WERI-Rb-1 (cell line): ENCODE results near the gene ANK2.
A peak's percentile ranks its signal among the peaks of the same experiment; 100 is the strongest.

ENCODE experiments used
- DNase-seq: peaks from one replicate; pipeline ENCODE4 v3.0.0-alpha.2; 2020
- H3K27ac ChIP-seq: fragments of 250-450 bp; sonication (Bioruptor Pico); 2 replicates; pipeline ENCODE4 v1.5.1; 2020; ENCODE audit warnings: mild to moderate bottlenecking, moderate library complexity
- H3K27me3 ChIP-seq: fragments of 250-450 bp; sonication (Bioruptor Pico); 2 replicates; pipeline ENCODE4 v1.5.1; 2021; ENCODE audit warnings: mild to moderate bottlenecking, low read depth, moderate library complexity; ENCODE audit not compliant: insufficient read depth, severe bottlenecking
- H3K36me3 ChIP-seq: fragments of 250-450 bp; sonication (Bioruptor Pico); 2 replicates; pipeline ENCODE4 v1.5.1; 2020; ENCODE audit warnings: mild to moderate bottlenecking, moderate library complexity
- H3K4me3 ChIP-seq: 2 replicates; pipeline ENCODE4 v1.5.1; 2011; ENCODE audit warnings: low read depth, mild to moderate bottlenecking, control low read depth, low read length
- H3K9me3 ChIP-seq: fragments of 250-450 bp; sonication (Bioruptor Pico); 2 replicates; pipeline ENCODE4 v1.5.1; 2021; ENCODE audit warnings: mild to moderate bottlenecking, moderate library complexity; ENCODE audit not compliant: severe bottlenecking
- TF ChIP-seq, protein P1 (sequence below): IDR thresholded peaks from 2 replicates; pipeline ENCODE4 v1.5.1; 2011; ENCODE audit warnings: low read depth, mild to moderate bottlenecking, control low read depth, inconsistent platforms, low read length

Gene ANK2

DNA sequence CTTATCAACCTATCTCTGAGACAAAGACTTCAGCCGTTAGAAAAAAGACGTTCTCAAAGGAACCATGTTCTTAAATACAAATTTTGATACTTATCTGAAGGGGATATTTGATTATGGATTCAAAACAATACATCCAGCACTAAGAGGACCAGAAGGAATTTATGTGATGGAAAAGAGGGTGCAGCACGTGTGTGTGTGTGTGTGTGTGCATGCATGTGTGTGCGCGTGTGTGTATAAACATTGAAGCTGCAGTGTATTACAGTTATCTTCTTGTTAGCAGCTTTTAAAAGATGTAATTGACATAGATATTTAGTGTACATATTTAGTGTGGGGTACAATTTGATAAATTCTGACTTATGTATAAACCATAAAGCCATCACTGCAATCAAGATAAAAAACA is 44.9 kb downstream of the ANK2 start:
- Histone ChIP-seq H3K4me3 (no peak overlapping the region), H3K9me3 (no peaks in the 10 kb centered on the region), H3K36me3 (no peaks in the 10 kb centered on the region), H3K27ac (no peak overlapping the region), H3K27me3 (no peaks in the 10 kb centered on the region)
- DNase-seq = no peak
- TF ChIP-seq, protein P1, sequence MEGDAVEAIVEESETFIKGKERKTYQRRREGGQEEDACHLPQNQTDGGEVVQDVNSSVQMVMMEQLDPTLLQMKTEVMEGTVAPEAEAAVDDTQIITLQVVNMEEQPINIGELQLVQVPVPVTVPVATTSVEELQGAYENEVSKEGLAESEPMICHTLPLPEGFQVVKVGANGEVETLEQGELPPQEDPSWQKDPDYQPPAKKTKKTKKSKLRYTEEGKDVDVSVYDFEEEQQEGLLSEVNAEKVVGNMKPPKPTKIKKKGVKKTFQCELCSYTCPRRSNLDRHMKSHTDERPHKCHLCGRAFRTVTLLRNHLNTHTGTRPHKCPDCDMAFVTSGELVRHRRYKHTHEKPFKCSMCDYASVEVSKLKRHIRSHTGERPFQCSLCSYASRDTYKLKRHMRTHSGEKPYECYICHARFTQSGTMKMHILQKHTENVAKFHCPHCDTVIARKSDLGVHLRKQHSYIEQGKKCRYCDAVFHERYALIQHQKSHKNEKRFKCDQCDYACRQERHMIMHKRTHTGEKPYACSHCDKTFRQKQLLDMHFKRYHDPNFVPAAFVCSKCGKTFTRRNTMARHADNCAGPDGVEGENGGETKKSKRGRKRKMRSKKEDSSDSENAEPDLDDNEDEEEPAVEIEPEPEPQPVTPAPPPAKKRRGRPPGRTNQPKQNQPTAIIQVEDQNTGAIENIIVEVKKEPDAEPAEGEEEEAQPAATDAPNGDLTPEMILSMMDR = no peak

GRCh38 chr4:113094802-113095201 is 45.3 kb downstream of the ANK2 start:
- no peaks in the 10 kb centered on the region for H3K36me3 ChIP-seq
- H3K9me3 ChIP-seq = no peaks in the 10 kb centered on the region
- no peak for DNase-seq
- no peaks in the 10 kb centered on the region for H3K27me3 ChIP-seq
- TF ChIP-seq, protein P1 = peak; percentile 69
- no peak overlapping the region for H3K27ac ChIP-seq
- H3K4me3 ChIP-seq = no peak overlapping the region

GRCh38 chr4:113101669-113102068 is 52.2 kb downstream of the ANK2 start:
- TF ChIP-seq, protein P1 = no peak
- Histone ChIP-seq H3K27ac (no peak overlapping the region), H3K36me3 (no peaks in the 10 kb centered on the region), H3K9me3 (no peaks in the 10 kb centered on the region), H3K4me3 (no peak overlapping the region), H3K27me3 (no peaks in the 10 kb centered on the region)
- DNase-seq = no peak

DNA sequence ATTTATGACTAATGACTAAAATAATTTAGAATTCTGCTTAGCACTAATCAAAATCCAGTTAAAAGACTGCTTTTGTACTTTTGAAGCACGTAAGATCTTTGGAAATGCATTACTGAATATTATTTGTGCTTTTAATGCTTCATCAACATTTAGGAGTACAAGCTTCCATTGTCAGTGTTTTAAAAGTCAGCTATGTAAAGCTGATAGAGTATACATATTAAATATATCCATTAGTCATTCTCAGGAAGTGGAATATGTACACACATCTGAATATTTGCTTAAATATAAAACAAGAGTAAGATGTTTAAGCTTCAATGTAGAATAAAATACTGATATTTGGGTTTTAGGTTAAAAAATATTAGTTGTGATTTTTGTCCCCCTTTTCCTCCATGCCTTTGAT is 54.1 kb downstream of the ANK2 start:
- Histone ChIP-seq H3K36me3 (no peaks in the 10 kb centered on the region), H3K27ac (no peak overlapping the region), H3K27me3 (no peaks in the 10 kb centered on the region), H3K9me3 (no peaks in the 10 kb centered on the region), H3K4me3 (no peak overlapping the region)
- TF ChIP-seq, protein P1 = no peak
- DNase-seq = no peak

GRCh38 chr4:113106108-113106507 is 56.7 kb downstream of the ANK2 start:
- no peaks in the 10 kb centered on the region for H3K27me3 ChIP-seq
- H3K4me3 ChIP-seq = no peak overlapping the region
- TF ChIP-seq, protein P1 = peak; percentile 17; the same call in 1 of the 2 replicates
- no peaks in the 10 kb centered on the region for H3K36me3 ChIP-seq
- H3K27ac ChIP-seq = no peak overlapping the region
- H3K9me3 ChIP-seq = no peaks in the 10 kb centered on the region
- no peak for DNase-seq

DNA sequence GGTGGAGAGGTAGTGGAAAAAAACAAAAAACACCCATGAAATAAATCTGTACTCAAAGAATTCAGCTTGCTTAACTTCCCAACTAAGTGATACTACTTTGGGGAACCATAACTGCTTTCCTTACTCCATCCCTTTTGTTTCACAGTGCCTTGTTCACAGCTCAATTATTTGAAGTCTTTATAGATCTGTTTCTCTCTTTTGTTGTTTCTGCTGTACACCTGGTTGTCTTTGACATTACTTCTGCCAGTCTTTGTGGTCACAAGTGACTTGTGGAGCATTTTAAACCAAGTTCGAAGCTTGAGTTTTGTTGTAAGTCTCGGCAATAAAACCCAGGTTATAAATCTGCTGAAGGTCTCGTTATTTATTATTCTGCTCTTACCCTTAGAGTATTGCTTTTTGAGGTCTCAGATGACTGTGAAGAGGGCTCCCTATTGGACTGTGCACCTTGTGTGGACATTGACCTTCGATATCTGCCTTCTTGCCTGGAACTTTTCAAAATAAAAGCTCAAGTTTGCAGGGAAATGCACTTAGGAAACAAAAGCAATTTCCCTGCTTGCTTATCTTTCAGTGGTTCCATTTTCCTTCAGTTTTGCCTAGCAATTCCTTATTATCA is 59.8 kb downstream of the ANK2 start:
- no peak for DNase-seq
- H3K36me3 ChIP-seq = no peaks in the 10 kb centered on the region

More for the DNA sequence above, 59.8 kb downstream of the ANK2 start:
- Histone ChIP-seq H3K27ac (no peak overlapping the region), H3K9me3 (no peaks in the 10 kb centered on the region), H3K27me3 (no peaks in the 10 kb centered on the region), H3K4me3 (no peak overlapping the region)
- TF ChIP-seq, protein P1 = no peak
